HG03571 (cell line): ENCODE measurements around the gene TMEM132D.

Experiments
- ATAC-seq: cut with Tn5 transposase; IDR thresholded peaks from one replicate; pipeline ENCODE4 v1.9.1; 2021; ENCODE audit not compliant: unreplicated experiment

TMEM132D gene

GRCh38 chr12:129873111-129873832 lies 30.6 kb downstream of the TMEM132D start:
- ATAC-seq = no peak

GRCh38 chr12:129871991-129872972 lies 31.5 kb downstream of the TMEM132D start:
- ATAC-seq = no peak

- ATAC-seq = no peak
These were observed 33.0 kb downstream of the TMEM132D start for GRCh38 chr12:129870796-129871195.

GRCh38 chr12:129870136-129870535 lies 33.7 kb downstream of the TMEM132D start:
- no peak for ATAC-seq

- no peak for ATAC-seq
These were observed 35.2 kb downstream of the TMEM132D start for GRCh38 chr12:129868575-129868974.

- ATAC-seq = no peak
These were observed 39.9 kb downstream of the TMEM132D start for GRCh38 chr12:129863938-129864337.

- ATAC-seq = no peak
These were observed 41.2 kb downstream of the TMEM132D start for GRCh38 chr12:129862561-129863175.

GRCh38 chr12:129861951-129862350 lies 41.9 kb downstream of the TMEM132D start:
- ATAC-seq = no peak

GRCh38 chr12:129854591-129854990 lies 49.2 kb downstream of the TMEM132D start:
- no peak for ATAC-seq

GRCh38 chr12:129851296-129851695 lies 52.5 kb downstream of the TMEM132D start:
- no peak for ATAC-seq

- no peak for ATAC-seq
These were observed 54.9 kb downstream of the TMEM132D start for GRCh38 chr12:129848876-129849275.

- ATAC-seq = no peak
These were observed 56.8 kb downstream of the TMEM132D start for GRCh38 chr12:129847063-129847462.

- no peak for ATAC-seq
These were observed 59.1 kb downstream of the TMEM132D start for GRCh38 chr12:129844662-129845220.

- no peak for ATAC-seq
These were observed 62.6 kb downstream of the TMEM132D start for GRCh38 chr12:129841251-129841650.

- no peak for ATAC-seq
These were observed 63.5 kb downstream of the TMEM132D start for GRCh38 chr12:129840145-129840884.

- ATAC-seq = no peak
These were observed 64.1 kb downstream of the TMEM132D start for GRCh38 chr12:129839679-129840078.

- no peak for ATAC-seq
These were observed 72.5 kb downstream of the TMEM132D start for GRCh38 chr12:129831294-129831693.

- ATAC-seq = no peak
These were observed 73.0 kb downstream of the TMEM132D start for GRCh38 chr12:129830796-129831195.

GRCh38 chr12:129827866-129828384 lies 75.9 kb downstream of the TMEM132D start:
- no peak for ATAC-seq
